ENCODE results near the gene SGK1. TPM values are rescaled to one million over a fixed set of nuclear protein-coding genes. Genes with fewer than 3 reads are reported as not detected.

Gene SGK1
- total and polyA plus RNA-seq, 10 of the 15 experiments (the other 5 are each of a cell fraction or from before 2014, with no cell fraction given), result 0.62 to 5.1 (median 2.9) TPM

DNA sequence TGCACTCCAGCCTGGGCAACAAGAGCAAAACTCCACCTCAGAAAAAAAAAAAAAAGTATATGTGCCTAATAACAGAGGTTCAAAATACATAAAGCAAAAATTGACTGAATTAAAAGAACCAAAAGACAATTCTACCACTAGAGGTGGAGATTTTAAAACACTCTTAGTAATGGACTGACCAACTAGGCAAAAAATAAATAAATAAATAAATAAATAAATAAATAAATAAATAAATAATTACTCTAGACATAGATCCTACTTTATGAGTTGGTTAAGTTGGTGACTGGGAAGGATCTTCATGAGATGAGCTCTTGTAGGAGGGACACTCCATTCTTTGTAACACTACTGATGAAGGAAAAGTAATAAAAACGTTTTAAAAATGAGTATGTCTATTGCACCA is 113.9 kb downstream of the SGK1 start:
- Histone ChIP-seq H3K4me1 (ENCODE audit: control insufficient read depth, insufficient read depth, low read length) (peaks cover 11% of the 10 kb centered on the region), H3K27ac (ENCODE audit: control insufficient read depth, insufficient read depth) (no peak overlapping the region), H3K27me3 (replicated peaks in 1 of 2; ENCODE audit: control insufficient read depth in 2 of 2, insufficient read depth in 2 of 2, low read length in 1 of 2) (no peaks in the 10 kb centered on the region), H3K4me3 (no peak overlapping the region), H3K4me2 (ENCODE audit: control insufficient read depth, insufficient read depth) (no peak overlapping the region), H2AFZ (ENCODE audit: control insufficient read depth, low read depth, low read length) (no peak overlapping the region), H4K20me1 (ENCODE audit: control insufficient read depth, insufficient read depth) (no peaks in the 10 kb centered on the region), H3K9ac (ENCODE audit: control insufficient read depth, insufficient read depth, low read length) (no peak overlapping the region), H3K79me2 (ENCODE audit: control insufficient read depth, insufficient read depth, low read length) (no peaks in the 10 kb centered on the region), H3K9me3 (replicated peaks; ENCODE audit: control insufficient read depth, insufficient read depth, low read length) (peaks cover 2% of the 10 kb centered on the region; the same call in 2 of the 3 replicates), H3K36me3 (ENCODE audit: control insufficient read depth in 2 of 2, insufficient read depth in 2 of 2, low read length in 1 of 2) (no peaks in the 10 kb centered on the region)
- intact Hi-C loops (cut with micrococcal nuclease; ENCODE audit: unreplicated experiment) (no loop called here), in situ Hi-C loops (cut with MboI) (no loop called here)
- no peak for ATAC-seq
- TF ChIP-seq BACH1 (IDR thresholded peaks at IDR 0.05; ENCODE audit: borderline replicate concordance), result no peak
- no peak for TF ChIP-seq PRDM15 (CRISPR knock-in tag; IDR thresholded peaks at IDR 0.05)
- TF ChIP-seq EGR1 (IDR thresholded peaks at IDR 0.05; ENCODE audit: borderline replicate concordance in 1 of 2, low read depth in 2 of 2, low read length in 2 of 2), result no peak
- TF ChIP-seq CREM (IDR thresholded peaks at IDR 0.05; ENCODE audit: low read depth), result no peak
- no peak for TF ChIP-seq HDGF (IDR thresholded peaks at IDR 0.05)
- CTCF ChIA-PET, result interaction anchor here (0.9 kb wide), 1 partner anchor 46 kb away, joined by 3 read pairs; no protein-coding TSS in a partner anchor
- SMC1A ChIA-PET (ENCODE audit: uncharacterized antibody, unreplicated experiment), result no interaction called here
- FAIRE-seq, result no peak
- POLR2A ChIA-PET, result no interaction called here
- BruUV-seq (replicated peaks), result no TSS peak
- RAD21 ChIA-PET (ENCODE audit: unreplicated experiment), result no interaction called here
- DNase-seq (ENCODE audit: low read depth, low spot score), result no peak
- 0% methylated on average over 1 of the region's 1 CpG for WGBS (ENCODE audit: insufficient coverage, insufficient replicate concordance, low lambda C conversion rate, missing lambda C conversion rate)
